Stomach (tissue), 4 donors: Measurements from ENCODE around the gene BICD1.

Source experiments
- EP300 ChIP-seq: sonication (generic); formaldehyde crosslinking; IDR thresholded peaks from one replicate; pipeline ENCODE4 v1.6.1; 2017; ENCODE audit warnings: antibody characterized with exemption
- POLR2A ChIP-seq, 4 donors: fragments of 450-650 bp; IDR thresholded peaks; one replicate each; pipeline ENCODE4 v1.6.1; 2016; ENCODE audit warnings: antibody characterized with exemption in 4 of 4, control low read depth in 2 of 4, mild to moderate bottlenecking in 1 of 4, moderate library complexity in 1 of 4

DNA sequence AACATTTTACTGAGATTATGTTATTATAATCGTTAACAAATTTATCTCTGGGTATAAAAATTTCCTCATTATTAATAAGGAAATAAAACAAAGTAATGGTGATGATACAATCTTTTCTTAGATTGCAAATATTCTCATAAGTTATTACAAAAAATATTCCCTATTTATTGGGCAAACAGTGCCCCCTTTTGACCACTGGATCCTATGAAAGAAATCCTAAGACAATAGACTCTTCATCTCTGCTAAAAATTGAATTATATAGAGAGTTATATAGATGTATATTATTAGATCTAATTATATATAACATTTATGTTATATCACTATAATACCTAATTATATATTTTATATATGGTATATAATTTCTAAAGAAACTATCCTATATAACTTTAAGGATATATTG lies 198.5 kb downstream of the BICD1 start:
- TF ChIP-seq POLR2A (IDR thresholded peaks at IDR 0.05): no peak
- TF ChIP-seq EP300: no peak
